ENCODE measurements around the gene ATP1A2.
A peak's percentile ranks its signal among the peaks of the same experiment; 100 is the strongest.

The ATP1A2 gene

DNA sequence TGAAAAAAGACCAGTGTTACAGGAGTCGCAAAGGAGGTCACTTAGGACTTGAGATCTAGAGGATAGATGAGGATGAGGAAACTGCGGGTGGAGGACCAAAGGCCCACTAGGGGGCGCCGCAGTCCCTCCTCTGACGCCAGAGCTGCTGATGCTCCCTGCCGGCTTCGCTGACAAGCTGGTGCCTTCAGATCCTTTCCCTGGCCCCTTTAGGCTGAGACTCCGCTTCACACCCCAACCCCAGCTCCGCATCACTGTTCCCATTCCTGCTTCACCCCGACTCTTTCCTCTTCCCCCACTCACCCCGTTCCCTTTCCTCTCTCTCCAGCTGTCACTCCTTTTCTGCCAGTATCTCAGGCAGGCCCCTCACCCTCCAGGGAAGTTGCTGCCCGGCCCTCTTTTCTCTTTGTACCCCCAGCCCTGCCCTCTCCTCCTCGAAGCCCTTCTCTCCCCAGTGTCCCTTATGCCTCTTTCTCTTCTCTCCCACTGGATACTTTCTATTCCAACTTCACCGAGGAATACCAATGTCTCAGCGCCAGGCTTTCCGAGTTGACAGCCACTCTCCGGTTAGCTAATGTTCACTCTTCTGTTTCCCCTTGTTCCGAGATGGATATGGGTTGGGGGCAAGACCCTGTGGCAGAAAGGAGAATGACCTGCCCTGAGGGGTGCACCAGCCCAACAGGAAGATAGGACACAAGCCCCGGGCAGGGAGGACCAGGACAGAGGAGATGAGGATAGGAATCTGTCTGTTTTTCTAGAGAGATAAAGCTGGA, 29.7 kb upstream of the ATP1A2 start:
- peak; percentile 58 to 71 for ATAC-seq

- no peak for ATAC-seq
These were observed 29.1 kb upstream of the ATP1A2 start for GRCh38 chr1:160086456-160086892.

GRCh38 chr1:160087118-160087662, 28.4 kb upstream of the ATP1A2 start:
- no peak for ATAC-seq

DNA sequence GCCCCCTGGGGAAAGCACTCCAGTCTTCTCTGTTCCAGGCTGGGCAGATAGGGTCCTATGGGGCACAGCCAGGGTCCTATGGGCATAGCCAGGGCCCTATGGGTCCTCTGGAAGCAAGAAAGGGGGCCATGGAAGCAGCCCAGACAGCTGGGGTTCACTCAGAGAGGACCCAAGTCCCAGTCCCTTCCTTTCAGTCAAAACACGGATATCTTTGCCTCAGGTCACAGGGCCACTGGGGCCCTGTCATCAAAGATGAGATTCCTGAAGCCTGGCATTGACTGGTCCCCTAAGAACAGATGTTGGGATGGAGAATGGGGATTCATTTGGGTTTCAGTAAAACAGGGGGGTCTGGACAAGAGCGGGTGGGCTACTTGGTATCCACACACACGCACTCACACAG, 25.7 kb upstream of the ATP1A2 start:
- no peak for ATAC-seq

DNA sequence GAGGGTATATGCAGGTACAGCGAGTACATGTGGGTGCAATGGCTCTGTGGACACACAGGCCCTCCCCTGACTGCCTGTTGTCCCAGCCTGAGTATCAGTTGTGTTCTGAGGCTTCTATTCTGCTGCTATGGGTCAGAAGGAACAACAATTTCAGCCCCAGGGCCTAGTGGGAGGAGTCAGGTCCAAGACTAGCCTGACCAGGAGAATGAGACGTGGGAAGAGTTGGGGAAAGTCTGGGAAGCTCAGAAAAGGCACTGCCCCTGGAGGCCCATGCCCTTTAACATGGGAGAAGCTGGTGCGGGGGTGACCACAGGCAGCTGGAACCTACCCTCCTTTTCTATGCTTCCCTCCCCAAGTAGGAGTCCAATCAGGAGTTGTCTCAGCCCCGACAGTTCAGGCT, 24.8 kb upstream of the ATP1A2 start:
- no peak for ATAC-seq

GRCh38 chr1:160091666-160092223, 23.8 kb upstream of the ATP1A2 start:
- no peak for ATAC-seq

DNA sequence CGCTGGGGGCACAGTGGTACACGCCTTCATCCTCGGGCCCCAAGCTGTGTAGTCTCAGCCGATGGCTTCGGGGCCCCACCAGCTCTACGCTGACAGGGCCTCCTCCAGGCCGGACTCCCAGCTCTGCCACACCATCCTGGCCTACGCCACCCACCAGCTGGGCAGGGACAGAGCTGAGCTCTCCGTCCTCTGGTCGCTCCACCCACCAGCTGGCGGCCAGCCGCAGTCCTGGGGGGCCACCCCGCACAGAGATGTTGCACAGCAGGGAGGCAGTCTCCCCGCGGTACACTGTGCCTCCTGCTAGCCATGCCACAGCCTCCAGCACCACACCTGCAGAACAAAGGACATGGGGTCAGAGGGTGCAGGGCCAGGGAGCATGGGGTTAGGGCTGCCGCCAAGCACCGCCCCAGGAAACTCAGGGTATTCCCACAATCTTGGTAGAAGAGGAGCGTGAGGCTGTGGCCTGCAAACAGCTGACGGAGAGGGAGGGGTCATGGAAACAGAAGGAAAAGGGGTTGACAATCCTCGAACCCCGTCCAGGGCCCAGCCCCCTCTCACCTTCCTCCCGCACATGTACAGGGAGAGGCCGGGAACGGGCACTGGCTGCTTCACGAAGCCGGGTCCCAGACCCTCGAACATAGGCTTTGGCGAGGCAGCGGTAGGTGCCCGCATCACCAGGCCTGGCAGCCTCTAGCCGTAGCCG, 23.0 kb upstream of the ATP1A2 start:
- no peak for ATAC-seq

- ATAC-seq, result no peak
These were observed 22.5 kb upstream of the ATP1A2 start for GRCh38 chr1:160093069-160093395.

DNA sequence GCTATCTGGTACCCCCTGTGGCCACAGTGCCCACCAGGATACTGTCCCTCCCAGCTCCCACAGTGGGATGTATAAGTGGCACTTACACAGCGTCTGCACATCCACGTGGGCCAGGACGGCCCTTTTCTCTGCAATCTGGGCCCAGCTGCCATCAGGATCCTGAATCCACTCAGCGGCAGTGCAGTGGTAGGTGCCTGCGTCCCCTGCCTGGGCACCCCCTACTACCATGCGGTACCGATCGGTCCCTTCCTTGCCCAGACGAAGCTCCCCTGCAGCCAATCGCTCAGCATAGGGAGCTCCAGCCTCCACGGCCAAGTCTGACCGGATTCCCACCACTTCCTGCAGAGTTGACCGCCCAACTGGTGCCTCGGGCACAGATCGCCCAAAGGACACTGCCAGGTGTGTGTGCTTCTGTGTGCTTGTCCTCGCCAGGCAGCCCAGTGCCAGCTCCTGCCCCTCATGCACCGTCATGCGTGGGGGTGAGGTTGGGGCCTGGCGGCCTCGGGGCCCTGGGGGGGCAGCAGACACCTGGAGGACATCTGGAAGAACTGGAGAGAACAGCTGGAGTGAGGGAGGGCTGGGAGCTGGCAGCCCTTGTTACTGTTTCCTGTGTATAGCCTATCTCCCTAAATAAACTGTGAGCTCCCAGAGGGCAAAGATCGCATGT, 21.8 kb upstream of the ATP1A2 start:
- ATAC-seq, result no peak

- ATAC-seq, result no peak
These were observed 21.3 kb upstream of the ATP1A2 start for GRCh38 chr1:160094291-160094625.

- no peak for ATAC-seq
These were observed 20.8 kb upstream of the ATP1A2 start for GRCh38 chr1:160094806-160095205.

DNA sequence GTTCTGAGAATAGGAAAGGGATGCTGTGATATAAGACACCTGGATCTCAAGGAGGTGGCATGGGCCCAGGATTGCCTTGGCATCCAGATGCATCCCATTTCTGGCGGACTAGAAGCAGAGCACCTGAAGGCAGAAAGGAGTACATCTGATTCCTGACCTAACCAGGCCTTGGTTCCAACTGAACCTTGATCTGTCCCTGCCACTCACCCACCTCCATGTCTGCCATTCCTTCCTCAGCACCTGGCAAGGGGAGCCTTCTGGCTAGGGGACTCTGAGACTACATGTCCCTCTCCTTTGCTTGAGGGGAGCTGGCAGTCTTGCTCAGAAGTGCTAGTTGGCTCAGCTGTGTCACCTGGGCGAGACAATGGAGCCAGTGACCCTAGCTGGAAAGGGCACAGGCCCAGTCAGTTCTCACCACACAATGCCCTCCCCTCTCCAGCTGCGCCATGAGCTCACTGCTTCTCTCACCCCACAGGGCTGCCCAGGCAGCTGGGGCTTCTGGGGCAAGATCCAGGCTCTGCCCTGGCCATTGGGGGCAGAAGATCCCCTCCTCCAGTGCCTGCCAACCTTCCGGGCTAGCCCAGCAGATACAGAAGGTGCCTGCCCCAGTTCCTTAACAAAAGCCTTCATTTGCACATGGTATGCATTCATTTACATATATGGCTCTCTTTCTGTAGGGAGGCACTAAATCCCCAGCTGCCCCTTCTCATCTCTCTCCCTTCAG, 20.0 kb upstream of the ATP1A2 start:
- ATAC-seq, result no peak

- no peak for ATAC-seq
These were observed 19.1 kb upstream of the ATP1A2 start for GRCh38 chr1:160096274-160097116.

DNA sequence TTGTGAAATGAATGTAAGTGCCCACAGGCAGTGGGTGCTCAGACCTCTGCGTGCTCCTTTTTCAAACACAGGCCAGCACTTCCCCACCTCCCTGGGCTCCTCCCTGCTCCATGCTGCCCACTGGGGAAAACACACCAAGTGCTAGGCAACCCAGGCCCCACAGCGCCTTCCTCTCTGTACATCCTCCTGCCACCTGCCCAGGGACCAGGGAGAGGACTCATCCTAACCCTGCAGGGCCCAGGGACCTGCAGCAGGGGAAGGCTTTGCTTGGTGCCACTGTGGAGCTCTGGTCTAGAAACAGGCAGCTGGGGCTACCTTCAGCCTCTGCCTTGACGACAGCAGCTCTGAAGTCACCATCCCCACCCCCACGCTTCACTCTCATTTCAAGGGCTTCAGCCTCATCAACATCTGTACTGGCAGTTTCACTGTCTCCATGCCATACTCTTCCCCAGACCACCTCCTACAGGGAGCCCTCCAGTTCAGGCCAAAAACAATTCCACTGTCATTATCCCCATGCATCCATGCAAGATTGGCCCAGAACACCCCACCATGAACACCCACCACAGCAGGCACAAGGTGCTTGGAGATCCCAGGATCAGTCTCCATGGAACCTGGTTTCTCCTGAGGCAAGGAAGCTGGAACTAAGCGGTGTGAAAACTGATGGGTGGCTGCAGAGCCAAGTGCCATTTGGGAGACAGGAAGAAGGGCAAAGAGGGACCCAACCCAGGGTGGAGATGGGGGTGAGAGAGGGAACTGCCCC, 18.2 kb upstream of the ATP1A2 start:
- ATAC-seq, result no peak

- ATAC-seq, result peak; percentile 62 to 64
These were observed 17.4 kb upstream of the ATP1A2 start, which contains the start of gene IGSF8 for GRCh38 chr1:160097911-160098851. IGSF8 (minus strand) TSS chr1:160098619; CDS start chr1:160098472, 147 bp downstream.

- ATAC-seq, result peak; percentile 83 to 88
These were observed 16.6 kb upstream of the ATP1A2 start for GRCh38 chr1:160098852-160099561.

- ATAC-seq, result no peak
These were observed 15.7 kb upstream of the ATP1A2 start for GRCh38 chr1:160099716-160100375.

DNA sequence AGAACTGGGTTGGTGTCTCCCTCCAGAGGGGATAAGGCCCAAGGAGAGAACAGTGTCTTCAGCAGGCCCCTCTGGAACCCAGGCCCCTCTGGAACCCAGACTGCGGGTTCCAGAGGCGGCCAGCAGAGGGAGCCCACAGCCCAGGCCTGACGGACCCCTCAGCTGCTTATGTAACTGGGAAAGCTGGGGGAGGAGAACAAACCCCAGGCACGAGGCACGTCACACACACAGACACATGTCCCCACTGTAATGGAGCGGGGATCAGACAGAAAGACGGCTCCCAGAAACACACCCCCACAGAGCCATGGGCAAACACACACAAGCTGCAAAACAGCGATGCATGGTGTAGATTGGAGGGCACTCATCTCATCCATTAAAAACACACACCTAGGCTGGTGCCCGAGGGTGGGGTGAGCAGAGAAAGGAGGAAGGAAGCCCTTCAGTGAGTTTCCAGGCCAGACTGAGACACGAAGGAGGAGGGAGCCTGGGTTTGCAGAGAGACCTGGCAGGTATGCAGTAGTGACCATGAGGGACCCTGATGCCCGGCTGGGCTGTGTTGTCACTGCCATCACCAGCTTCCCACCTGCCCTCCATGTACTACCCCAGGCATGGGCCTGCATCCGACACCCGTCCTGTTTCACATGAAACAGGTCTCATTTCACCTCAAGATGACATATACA, 14.4 kb upstream of the ATP1A2 start:
- ATAC-seq, result peak; percentile 11 to 33
